ENCODE measurements around the gene ZNF385C.

ZNF385C gene

GRCh38 chr17:42122371-42123303 is 24.4 kb upstream of the ZNF385C start, which contains the start of gene HSPB9:
Gene HSPB9 (plus strand): TSS chr17:42122804. CDS start chr17:42122851, 47 bp downstream.
- no peak for DNase-seq

- DNase-seq, result peak; percentile 83
Measured at GRCh38 chr17:42120770-42121769, 22.8 kb upstream of the ZNF385C start, which contains the start of gene KAT2A. Gene KAT2A (minus strand): TSS chr17:42121367. CDS start chr17:42121304, 63 bp downstream.

- peak; percentile 35 for DNase-seq
Measured at GRCh38 chr17:42120161-42120769, 22.0 kb upstream of the ZNF385C start.

- DNase-seq, result no peak
Measured at GRCh38 chr17:42119301-42119700, 21.0 kb upstream of the ZNF385C start.

- DNase-seq, result peak; percentile 36
Measured at GRCh38 chr17:42118545-42118944, 20.3 kb upstream of the ZNF385C start.

GRCh38 chr17:42118126-42118510 is 19.8 kb upstream of the ZNF385C start:
- no peak for DNase-seq

GRCh38 chr17:42117397-42118125 is 19.3 kb upstream of the ZNF385C start:
- no peak for DNase-seq

GRCh38 chr17:42116705-42117396 is 18.6 kb upstream of the ZNF385C start:
- peak; percentile 76 for DNase-seq

GRCh38 chr17:42114118-42114517 is 15.8 kb upstream of the ZNF385C start:
- DNase-seq, result no peak

GRCh38 chr17:42113293-42114069 is 15.2 kb upstream of the ZNF385C start:
- DNase-seq, result no peak

GRCh38 chr17:42112552-42113176 is 14.4 kb upstream of the ZNF385C start, which contains the start of gene DHX58:
Gene DHX58 (minus strand): TSS chr17:42112714. CDS start chr17:42111892, 822 bp downstream.
- DNase-seq, result peak; percentile 95

- DNase-seq, result peak; percentile 78
Measured at GRCh38 chr17:42111871-42112551, 13.7 kb upstream of the ZNF385C start.

GRCh38 chr17:42111265-42111636 is 13.0 kb upstream of the ZNF385C start:
- no peak for DNase-seq

- no peak for DNase-seq
Measured at GRCh38 chr17:42110301-42111264, 12.3 kb upstream of the ZNF385C start.

GRCh38 chr17:42109086-42109485 is 10.8 kb upstream of the ZNF385C start:
- no peak for DNase-seq

GRCh38 chr17:42107597-42108576 is 9.6 kb upstream of the ZNF385C start:
- DNase-seq, result peak; percentile 50

GRCh38 chr17:42107124-42107523 is 8.9 kb upstream of the ZNF385C start:
- DNase-seq, result no peak
